ENCODE results near the gene GOLGA6L10. TPM values are rescaled to one million over a fixed set of nuclear protein-coding genes. Genes with fewer than 3 reads are reported as not detected.
"Not testable (repeated sequence)": the region's sequence is repeated elsewhere in the genome, so short reads cannot be mapped to it uniquely, and the experiment has no call there.

The GOLGA6L10 gene
- total RNA-seq, 2 experiments from 2014 or later = 0.96 to 1.4 TPM

DNA sequence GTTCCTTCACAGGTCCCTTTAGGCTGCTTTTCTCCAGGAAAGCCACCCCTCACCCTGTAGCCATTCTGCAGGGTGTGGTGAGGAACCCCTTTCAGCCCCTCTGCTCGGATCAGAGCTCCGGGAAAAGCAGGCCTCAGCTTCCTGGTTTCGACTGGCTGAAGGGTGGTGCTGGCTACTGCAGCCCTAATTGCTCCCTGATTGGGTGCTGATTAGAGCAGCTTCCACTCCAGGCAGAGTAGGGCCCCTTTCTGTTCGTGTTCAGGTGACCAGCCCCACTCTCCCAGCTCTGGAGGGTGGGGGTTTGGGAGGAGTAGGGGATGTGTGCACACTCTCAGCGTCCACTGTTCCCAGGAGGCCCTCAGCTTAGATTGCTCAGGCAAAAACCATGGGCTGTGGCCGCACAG lies 49.8 kb downstream of the GOLGA6L10 start:
- H3K9me3 Mint-ChIP-seq; H3K4me3 Mint-ChIP-seq; H3K36me3 Mint-ChIP-seq (ENCODE audit: low read depth); H3K27me3 Mint-ChIP-seq (ENCODE audit: low read depth); intact Hi-C loops (cut with micrococcal nuclease); CTCF ChIA-PET; DNase-seq; H3K27ac Mint-ChIP-seq: not testable (repeated sequence)
- H3K4me1 Mint-ChIP-seq (ENCODE audit: low read depth) = peaks cover 12% of the 10 kb centered on the region

DNA sequence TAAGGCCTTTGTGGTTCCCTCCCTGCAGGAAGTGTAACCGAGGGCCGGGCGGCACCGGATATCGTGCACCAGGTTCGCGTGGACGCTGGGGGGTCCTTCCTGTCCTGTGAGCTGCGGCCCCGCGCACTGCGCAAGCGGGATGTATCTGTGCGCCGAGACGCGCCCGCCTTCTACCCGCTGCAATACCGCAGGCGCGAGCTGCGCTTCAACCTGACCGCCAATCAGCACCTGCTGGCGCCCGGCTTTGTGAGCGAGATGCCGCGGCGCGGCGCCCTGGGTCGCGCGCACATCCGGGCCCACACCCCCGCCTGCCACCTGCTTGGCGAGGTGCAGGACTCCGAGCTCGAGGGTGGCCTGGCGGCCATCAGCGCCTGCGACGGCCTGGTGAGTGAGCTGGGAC lies 50.8 kb downstream of the GOLGA6L10 start:
- Mint-ChIP-seq H3K4me3 (no peak overlapping the region), H3K9me3 (no peaks in the 10 kb centered on the region)
- CTCF ChIA-PET = no interaction called here

GRCh38 chr15:82298032-82298431 lies 51.2 kb downstream of the GOLGA6L10 start:
- Mint-ChIP-seq H3K27ac (no peak overlapping the region), H3K4me1 (ENCODE audit: low read depth) (peaks cover 12% of the 10 kb centered on the region), H3K27me3 (ENCODE audit: low read depth) (no peaks in the 10 kb centered on the region), H3K4me3 (peak overlapping the region; percentile 43), H3K9me3 (no peaks in the 10 kb centered on the region), H3K36me3 (ENCODE audit: low read depth) (no peaks in the 10 kb centered on the region)
- no peak for DNase-seq
- CTCF ChIA-PET = no interaction called here
- intact Hi-C loops (cut with micrococcal nuclease) = no loop called here

More for the DNA sequence above, 50.8 kb downstream of the GOLGA6L10 start:
- Mint-ChIP-seq H3K27ac (no peak overlapping the region), H3K4me1 (ENCODE audit: low read depth) (peaks cover 12% of the 10 kb centered on the region), H3K36me3 (ENCODE audit: low read depth) (no peaks in the 10 kb centered on the region), H3K27me3 (ENCODE audit: low read depth) (no peaks in the 10 kb centered on the region)
- DNase-seq = peak; percentile 68
- intact Hi-C loops (cut with micrococcal nuclease) = no loop called here

GRCh38 chr15:82297546-82297945 lies 51.7 kb downstream of the GOLGA6L10 start:
- Mint-ChIP-seq H3K4me1 (ENCODE audit: low read depth) (peaks cover 12% of the 10 kb centered on the region), H3K4me3 (no peak overlapping the region), H3K9me3 (no peaks in the 10 kb centered on the region), H3K27ac (no peak overlapping the region), H3K36me3 (ENCODE audit: low read depth) (no peaks in the 10 kb centered on the region), H3K27me3 (ENCODE audit: low read depth) (no peaks in the 10 kb centered on the region)
- no peak for DNase-seq
- intact Hi-C loops (cut with micrococcal nuclease) = no loop called here
- CTCF ChIA-PET = no interaction called here

DNA sequence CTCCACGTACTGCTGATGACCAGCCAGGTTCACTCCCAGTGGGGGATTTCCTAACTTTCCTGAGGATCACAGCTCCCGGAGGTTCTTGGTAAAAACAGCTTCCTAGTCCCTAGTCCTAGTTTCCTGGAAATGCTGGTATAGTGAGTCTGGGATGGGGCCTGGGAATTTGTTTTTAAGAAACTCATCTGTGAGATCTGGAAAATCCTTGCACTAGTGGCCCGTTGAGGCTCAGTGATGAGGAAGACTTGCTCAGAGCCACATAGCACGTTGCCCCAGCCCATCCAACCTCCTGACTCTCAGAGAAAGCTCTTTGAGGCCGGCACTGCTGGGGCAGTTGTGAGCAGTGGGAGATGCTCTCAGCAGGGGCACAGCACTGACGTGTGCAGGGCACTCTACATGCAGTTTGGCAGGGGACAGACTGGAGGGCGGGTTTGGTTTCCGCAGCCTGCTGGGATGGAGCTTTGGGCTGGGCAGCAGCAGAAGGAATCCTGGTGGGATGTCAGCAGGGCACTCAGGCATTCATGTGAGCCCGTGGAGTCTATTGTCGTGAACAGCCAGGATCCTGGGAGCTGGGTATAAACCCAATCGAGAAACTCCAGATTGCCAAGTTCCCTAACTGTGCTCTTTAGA lies 55.1 kb downstream of the GOLGA6L10 start:
- no peak overlapping the region for H3K27ac Mint-ChIP-seq

DNA sequence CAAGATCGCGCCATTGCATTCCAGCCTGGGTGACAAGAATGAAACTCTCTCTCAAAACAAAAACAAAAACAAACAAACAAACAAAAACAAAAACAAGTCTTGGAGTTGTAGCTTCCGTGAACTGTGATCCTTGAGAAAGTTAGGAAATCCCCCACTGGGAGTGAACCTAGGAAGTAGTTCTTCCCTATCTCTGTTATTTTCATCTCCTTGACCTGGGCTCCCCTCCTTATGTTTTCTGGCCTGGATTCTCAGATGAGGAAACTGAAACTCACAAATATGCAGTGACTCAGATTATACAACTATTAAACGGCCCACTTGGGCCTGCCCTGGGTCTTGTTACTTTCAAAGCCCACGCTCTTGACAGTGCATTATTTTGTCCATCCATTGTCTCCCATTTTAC lies 57.0 kb downstream of the GOLGA6L10 start:
- Mint-ChIP-seq H3K36me3 (ENCODE audit: low read depth) (no peaks in the 10 kb centered on the region), H3K9me3 (peaks cover 15% of the 10 kb centered on the region), H3K27ac (no peak overlapping the region), H3K27me3 (ENCODE audit: low read depth) (no peaks in the 10 kb centered on the region), H3K4me3 (no peak overlapping the region), H3K4me1 (ENCODE audit: low read depth) (peaks cover 4% of the 10 kb centered on the region)
- DNase-seq = no peak
- CTCF ChIA-PET = no interaction called here
- intact Hi-C loops (cut with micrococcal nuclease) = no loop called here

More for the DNA sequence above, 55.1 kb downstream of the GOLGA6L10 start:
- no peaks in the 10 kb centered on the region for H3K36me3 Mint-ChIP-seq (ENCODE audit: low read depth)
- no peaks in the 10 kb centered on the region for H3K27me3 Mint-ChIP-seq (ENCODE audit: low read depth)
- peaks cover 12% of the 10 kb centered on the region for H3K4me1 Mint-ChIP-seq (ENCODE audit: low read depth)
- CTCF ChIA-PET = no interaction called here
- intact Hi-C loops (cut with micrococcal nuclease) = no loop called here
- H3K4me3 Mint-ChIP-seq = no peak overlapping the region
- peaks cover 9% of the 10 kb centered on the region for H3K9me3 Mint-ChIP-seq
- no peak for DNase-seq

Other genes with a start within 250 kb of the GOLGA6L10 start
- 10 to 100 TPM; 15.8 to 18.6 TPM for gene EFL1, start 86.7 kb downstream of the GOLGA6L10 start, total RNA-seq
- under 1 TPM; 0.69 to 0.79 TPM for gene SAXO2, start 86.7 kb downstream of the GOLGA6L10 start, total RNA-seq
- 1 to 10 TPM; 1.8 to 2.1 TPM for gene GOLGA6L9, start 80.3 kb upstream of the GOLGA6L10 start, total RNA-seq
- 1,000 to 10,000 TPM; 3,025 to 3,069 TPM for gene RPS17, start 191.0 kb upstream of the GOLGA6L10 start, total RNA-seq